NCI-H446 (cell line): ENCODE measurements around the gene RASSF7.

Source experiments
- DNase-seq, 2 experiments: peaks; one replicate each; lab custom pipeline; 2025; lab: John Stamatoyannopoulos, UW

The RASSF7 gene

GRCh38 chr11:586376-587316 lies 25.9 kb downstream of the RASSF7 start:
- no peak for DNase-seq

- no peak for DNase-seq
These were observed 26.8 kb downstream of the RASSF7 start for GRCh38 chr11:587546-587945.

GRCh38 chr11:587978-588380 lies 27.2 kb downstream of the RASSF7 start:
- no peak for DNase-seq

GRCh38 chr11:589798-590197 lies 29.0 kb downstream of the RASSF7 start:
- DNase-seq: no peak

GRCh38 chr11:590997-591396 lies 30.2 kb downstream of the RASSF7 start:
- no peak for DNase-seq

- DNase-seq: no peak
These were observed 31.7 kb downstream of the RASSF7 start for GRCh38 chr11:592501-592900.

GRCh38 chr11:592918-593317 lies 32.1 kb downstream of the RASSF7 start:
- no peak for DNase-seq

GRCh38 chr11:593347-593746 lies 32.6 kb downstream of the RASSF7 start:
- DNase-seq: no peak

- DNase-seq: no peak
These were observed 34.6 kb downstream of the RASSF7 start for GRCh38 chr11:595400-595799.

- DNase-seq: no peak
These were observed 35.6 kb downstream of the RASSF7 start for GRCh38 chr11:596374-596773.

- DNase-seq: no peak
These were observed 36.5 kb downstream of the RASSF7 start for GRCh38 chr11:597166-597725.

- no peak for DNase-seq
These were observed 37.4 kb downstream of the RASSF7 start for GRCh38 chr11:598005-598680.

- no peak for DNase-seq
These were observed 40.9 kb downstream of the RASSF7 start for GRCh38 chr11:601573-602245.

GRCh38 chr11:603154-603553 lies 42.4 kb downstream of the RASSF7 start:
- no peak for DNase-seq

GRCh38 chr11:605286-606129 lies 44.7 kb downstream of the RASSF7 start:
- DNase-seq: no peak

GRCh38 chr11:606245-606644 lies 45.5 kb downstream of the RASSF7 start:
- no peak for DNase-seq

GRCh38 chr11:607020-607780 lies 46.4 kb downstream of the RASSF7 start:
- DNase-seq: no peak

- DNase-seq: no peak
These were observed 47.3 kb downstream of the RASSF7 start for GRCh38 chr11:607971-608659.

- DNase-seq: no peak
These were observed 48.1 kb downstream of the RASSF7 start for GRCh38 chr11:608791-609251.

- DNase-seq: no peak
These were observed 48.6 kb downstream of the RASSF7 start for GRCh38 chr11:609341-609811.
